H1 (cell line): Measurements from ENCODE around the gene ZNF582. TPM values are rescaled to one million over a fixed set of nuclear protein-coding genes. Genes with fewer than 3 reads are reported as not detected.

Experiments
- CTCF ChIA-PET: fragments of 300-600 bp; sonication (Branson Sonifier 250); formaldehyde crosslinking; loops from one replicate; lab custom pipeline; 2021; ENCODE audit not compliant: partially characterized antibody; lab: Charles Lee
- POLR2A ChIA-PET: fragments of 300-600 bp; sonication (Branson Sonifier 250); formaldehyde crosslinking; loops from one replicate; lab custom pipeline; 2021; ENCODE audit warnings: inconsistent platforms; ENCODE audit not compliant: partially characterized antibody; lab: Charles Lee
- DNase-seq, 2 experiments: peaks; one replicate each; pipeline versions ENCODE4 v3.0.0 to v3.0.0-alpha.2; 2010 to 2022; ENCODE audit warnings: low spot score in 2 of 2, low read depth in 1 of 2, mixed read lengths in 1 of 2
- FAIRE-seq: peaks from 2 replicates; lab custom pipeline; 2011; peaks lifted over from hg19 to GRCh38; lab: Jason Lieb, UNC
- H2AFZ ChIP-seq: 2 replicates; pipeline ENCODE4 v1.8.1; 2012; ENCODE audit warnings: low read length, inconsistent platforms
- H2AK5ac ChIP-seq: 2 replicates; pipeline ENCODE4 v1.6.1; 2013; ENCODE audit warnings: low read depth, low read length
- H2BK120ac ChIP-seq: replicated peaks from 2 replicates; pipeline ENCODE3; 2013; ENCODE audit warnings: low read depth, low read length, inconsistent platforms
- H2BK12ac ChIP-seq: 2 replicates; pipeline ENCODE4 v1.6.1; 2013; ENCODE audit warnings: low read depth, low read length
- H2BK15ac ChIP-seq: 2 replicates; pipeline ENCODE4 v1.6.1; 2013; ENCODE audit warnings: low read length
- H2BK20ac ChIP-seq: 2 replicates; pipeline ENCODE4 v1.6.1; 2013; ENCODE audit warnings: low read length
- H2BK5ac ChIP-seq: 2 replicates; pipeline ENCODE4 v1.6.1; 2013; ENCODE audit warnings: low read depth, low read length
- H3K14ac ChIP-seq: 2 replicates; pipeline ENCODE4 v1.6.1; 2013; ENCODE audit warnings: inconsistent platforms; ENCODE audit not compliant: insufficient read length
- H3K18ac ChIP-seq: 2 replicates; pipeline ENCODE4 v1.6.1; 2013; ENCODE audit warnings: low read length; ENCODE audit errors: extremely low read depth
- H3K23ac ChIP-seq: 2 replicates; pipeline ENCODE4 v1.6.1; 2013; ENCODE audit warnings: inconsistent platforms; ENCODE audit not compliant: insufficient read length
- H3K23me2 ChIP-seq: 2 replicates; pipeline ENCODE4 v1.6.1; 2013; ENCODE audit warnings: low read depth, low read length
- H3K27ac ChIP-seq: 2 replicates; pipeline ENCODE4 v1.6.1; 2011; ENCODE audit warnings: low read depth, low read length, inconsistent platforms
- H3K27me3 ChIP-seq, 4 experiments: replicated peaks in 1 of 4; 1 replicate in 1 of 4; 2 replicates in 3 of 4; pipeline versions ENCODE4 v1.6.1 to v1.8.1; 2011 to 2013; ENCODE audit warnings: low read length in 3 of 4, mild to moderate bottlenecking in 3 of 4, inconsistent platforms in 2 of 4, mixed read lengths in 2 of 4, moderate library complexity in 1 of 4; ENCODE audit not compliant: control insufficient read depth in 3 of 4, insufficient read depth in 3 of 4; ENCODE audit errors: extremely low read depth in 1 of 4
- H3K36me3 ChIP-seq, 4 experiments: 2 replicates each; pipeline versions ENCODE4 v1.6.1 to v1.8.1; 2011 to 2013; ENCODE audit warnings: mild to moderate bottlenecking in 4 of 4, low read length in 3 of 4, moderate library complexity in 2 of 4, control low read depth in 1 of 4, inconsistent platforms in 1 of 4; ENCODE audit not compliant: insufficient read depth in 4 of 4, control insufficient read depth in 2 of 4
- H3K4ac ChIP-seq: replicated peaks from 2 replicates; pipeline ENCODE3; 2013; ENCODE audit warnings: low read length, low read depth, mixed read lengths, inconsistent platforms; ENCODE audit not compliant: insufficient read length
- H3K4me1 ChIP-seq, 4 experiments: replicated peaks in 1 of 4; 1 replicate in 1 of 4; 2 replicates in 3 of 4; pipeline versions ENCODE4 v1.6.1 to v1.8.1; 2011 to 2013; ENCODE audit warnings: low read length in 3 of 4, inconsistent platforms in 2 of 4, mixed read lengths in 1 of 4; ENCODE audit not compliant: insufficient read depth in 4 of 4, control insufficient read depth in 3 of 4
- H3K4me2 ChIP-seq, 2 experiments: 2 replicates each; pipeline versions ENCODE4 v1.6.1 to v1.8.1; 2011 to 2013; ENCODE audit warnings: low read depth in 2 of 2, low read length in 2 of 2, control low read depth in 1 of 2, inconsistent platforms in 1 of 2, mild to moderate bottlenecking in 1 of 2; ENCODE audit not compliant: insufficient read depth in 1 of 2
- H3K4me3 ChIP-seq, 4 experiments: fragments of 200-600, 300-600 bp in 1 of 4; sonication (generic), shearing (Covaris generic), sonication (Bioruptor Twin) in 1 of 4; 2 replicates each; pipeline versions ENCODE4 v1.5.1 to v1.8.1; 2011 to 2016; ENCODE audit warnings: low read length in 4 of 4, low read depth in 3 of 4, control low read depth in 2 of 4, inconsistent platforms in 2 of 4, mild to moderate bottlenecking in 2 of 4, mixed read lengths in 1 of 4, moderate library complexity in 1 of 4; ENCODE audit not compliant: insufficient read depth in 2 of 4; ENCODE audit errors: extremely low read depth in 1 of 4
- H3K56ac ChIP-seq: replicated peaks from 2 replicates; pipeline ENCODE3; 2013; ENCODE audit warnings: low read depth, mild to moderate bottlenecking, mixed read lengths, low read length, inconsistent platforms; ENCODE audit not compliant: insufficient read length
- H3K79me1 ChIP-seq: 2 replicates; pipeline ENCODE4 v1.6.1; 2013; ENCODE audit warnings: low read depth, low read length, control low read depth
- H3K79me2 ChIP-seq, 2 experiments: 2 replicates each; pipeline versions ENCODE4 v1.6.1 to v1.8.1; 2012 to 2013; ENCODE audit warnings: low read length in 2 of 2, mild to moderate bottlenecking in 2 of 2, inconsistent platforms in 1 of 2; ENCODE audit not compliant: insufficient read depth in 2 of 2, control insufficient read depth in 1 of 2
- H3K9ac ChIP-seq, 4 experiments: replicated peaks in 1 of 4; 1 replicate in 1 of 4; 2 replicates in 3 of 4; pipeline versions ENCODE4 v1.6.1 to v1.8.1; 2011 to 2013; ENCODE audit warnings: low read depth in 3 of 4, low read length in 3 of 4, control low read depth in 2 of 4, mild to moderate bottlenecking in 2 of 4, moderate library complexity in 2 of 4, inconsistent platforms in 1 of 4; ENCODE audit errors: extremely low read depth in 1 of 4
- H3K9me3 ChIP-seq, 2 experiments: 2 replicates each; pipeline versions ENCODE4 v1.6.1 to v1.8.1; 2012 to 2013; ENCODE audit warnings: mild to moderate bottlenecking in 2 of 2, moderate library complexity in 2 of 2, control low read depth in 1 of 2, inconsistent platforms in 1 of 2, low read depth in 1 of 2, low read length in 1 of 2, mixed read lengths in 1 of 2; ENCODE audit not compliant: insufficient read depth in 2 of 2
- H4K20me1 ChIP-seq, 2 experiments: replicated peaks in 1 of 2; 2 replicates each; pipeline versions ENCODE3 to v1.8.1; 2011 to 2013; ENCODE audit warnings: inconsistent platforms in 2 of 2, low read length in 2 of 2, mild to moderate bottlenecking in 1 of 2; ENCODE audit not compliant: insufficient read depth in 2 of 2, control insufficient read depth in 1 of 2
- H4K5ac ChIP-seq: 2 replicates; pipeline ENCODE4 v1.6.1; 2013; ENCODE audit warnings: low read length, low read depth, mixed read lengths, inconsistent platforms; ENCODE audit not compliant: insufficient read length
- H4K8ac ChIP-seq: 2 replicates; pipeline ENCODE4 v1.8.0; 2013; ENCODE audit warnings: mild to moderate bottlenecking, moderate library complexity, low read length, inconsistent platforms; ENCODE audit not compliant: insufficient read depth; ENCODE audit errors: extremely low read depth
- H4K91ac ChIP-seq: replicated peaks from 2 replicates; pipeline ENCODE3; 2013; ENCODE audit warnings: low read length, mixed read lengths, inconsistent platforms; ENCODE audit not compliant: insufficient read length
- HDAC2 ChIP-seq, 2 experiments: fragments of 300-600 bp in 1 of 2; sonication (generic) in 1 of 2; IDR thresholded peaks; 2 replicates each; pipeline ENCODE4 v1.6.1; 2011 to 2012; ENCODE audit warnings: low read depth in 2 of 2, low read length in 2 of 2, mild to moderate bottlenecking in 2 of 2, moderate library complexity in 2 of 2, borderline replicate concordance in 1 of 2, inconsistent platforms in 1 of 2
- RXRA ChIP-seq: IDR thresholded peaks from 2 replicates; pipeline ENCODE4 v1.6.1; 2011; ENCODE audit warnings: low read depth, mild to moderate bottlenecking, low read length, moderate library complexity; ENCODE audit not compliant: insufficient read depth
- SAP30 ChIP-seq: fragments of 300-600 bp; sonication (generic); IDR thresholded peaks from 2 replicates; pipeline ENCODE4 v1.7.1; 2012; ENCODE audit warnings: low read length, moderate library complexity, mild to moderate bottlenecking, inconsistent platforms; ENCODE audit not compliant: insufficient read depth, insufficient replicate concordance
- polyA plus RNA-seq, 7 experiments: library from polyadenylated mRNA; depleted of rRNA in 3 of 7; stranded (reverse) in 5 of 7; unstranded in 2 of 7; fragments of >200 nt in 5 of 7; fragments of 200-250 nt in 2 of 7; gene quantifications; 1 replicate in 5 of 7; 2 replicates in 1 of 7; 4 replicates in 1 of 7; pipeline versions ENCODE4 v1.2.1 to v1.2.3, GENCODE V29; 2011 to 2013; ENCODE audit warnings: missing spikeins in 2 of 7, mixed read lengths in 2 of 7
- total RNA-seq: library from RNA; stranded (reverse); fragmentation: NEBNext Ultra II Directional; extraction: Animal tissue kit (Norgen Biotek cat#: 25700); gene quantifications from 2 replicates; pipeline ENCODE4 v1.2.1, GENCODE V29; 2021

Gene ZNF582
- total and polyA plus RNA-seq, 2 of the 8 experiments (the other 6 are each of a cell fraction or from before 2014, with no cell fraction given) = 3.8 to 5.8 TPM

DNA sequence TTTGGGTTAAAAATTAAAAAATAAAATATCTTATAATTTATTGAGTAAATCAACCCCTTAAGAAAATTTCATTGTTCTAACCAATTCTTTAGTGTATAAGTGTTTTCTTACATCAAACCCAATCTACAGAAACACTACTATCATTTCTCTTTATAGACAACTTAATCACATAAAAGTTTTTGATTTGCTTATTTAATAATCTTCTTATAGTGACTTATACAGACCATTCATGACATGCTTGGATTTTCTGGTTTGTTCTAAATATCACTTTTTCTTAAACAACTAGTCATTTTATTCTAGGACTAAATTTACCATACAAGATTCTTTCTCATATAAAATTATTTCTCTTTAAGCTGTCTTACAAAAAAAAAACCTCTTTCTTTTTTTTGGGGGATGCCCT, 51.4 kb downstream of the ZNF582 start:
- Histone ChIP-seq H4K20me1 (no peaks in the 10 kb centered on the region), H4K8ac (no peak overlapping the region), H4K91ac (no peak overlapping the region), H2AK5ac (no peak overlapping the region), H3K9me3 (peaks cover 38 to 48% of the 10 kb centered on the region in 2 experiments), H3K4ac (no peak overlapping the region), H3K79me1 (no peaks in the 10 kb centered on the region), H2BK15ac (no peak overlapping the region), H3K27ac (no peak overlapping the region), H3K4me2 (no peak overlapping the region), H3K9ac (no peak overlapping the region), H2AFZ (no peak overlapping the region), H3K23ac (no peak overlapping the region), H4K5ac (no peak overlapping the region), H2BK20ac (no peak overlapping the region), H3K18ac (no peak overlapping the region), H3K27me3 (no peaks in the 10 kb centered on the region; a peak in 1 of 7 replicates), H3K23me2 (no peaks in the 10 kb centered on the region), H3K56ac (no peak overlapping the region), H3K79me2 (no peaks in the 10 kb centered on the region), H2BK5ac (no peak overlapping the region), H2BK120ac (no peak overlapping the region), H3K4me1 (peaks cover 0 to 2% (median 0%) of the 10 kb centered on the region in 4 experiments; a peak in 3 of 7 replicates), H3K36me3 (no peaks in the 10 kb centered on the region), H3K14ac (no peak overlapping the region), H2BK12ac (no peak overlapping the region), H3K4me3 (no peak overlapping the region)
- no peak for DNase-seq
- ChIA-PET CTCF (interaction anchor here (1.9 kb wide), 1 partner anchor 7 kb away, joined by 4 read pairs; no protein-coding TSS in a partner anchor), POLR2A (no interaction called here)
- FAIRE-seq = no peak
- TF ChIP-seq HDAC2 (IDR thresholded peaks at IDR 0.05; ENCODE audit: borderline replicate concordance in 1 of 2, low read depth in 2 of 2, low read length in 2 of 2) (no peak), RXRA (no peak), SAP30 (no peak)
